Measurements from ENCODE around the gene EGFLAM.
"Not testable (repeated sequence)": the region's sequence is repeated elsewhere in the genome, so short reads cannot be mapped to it uniquely, and the experiment has no call there.

- TF ChIP-seq, protein P1, sequence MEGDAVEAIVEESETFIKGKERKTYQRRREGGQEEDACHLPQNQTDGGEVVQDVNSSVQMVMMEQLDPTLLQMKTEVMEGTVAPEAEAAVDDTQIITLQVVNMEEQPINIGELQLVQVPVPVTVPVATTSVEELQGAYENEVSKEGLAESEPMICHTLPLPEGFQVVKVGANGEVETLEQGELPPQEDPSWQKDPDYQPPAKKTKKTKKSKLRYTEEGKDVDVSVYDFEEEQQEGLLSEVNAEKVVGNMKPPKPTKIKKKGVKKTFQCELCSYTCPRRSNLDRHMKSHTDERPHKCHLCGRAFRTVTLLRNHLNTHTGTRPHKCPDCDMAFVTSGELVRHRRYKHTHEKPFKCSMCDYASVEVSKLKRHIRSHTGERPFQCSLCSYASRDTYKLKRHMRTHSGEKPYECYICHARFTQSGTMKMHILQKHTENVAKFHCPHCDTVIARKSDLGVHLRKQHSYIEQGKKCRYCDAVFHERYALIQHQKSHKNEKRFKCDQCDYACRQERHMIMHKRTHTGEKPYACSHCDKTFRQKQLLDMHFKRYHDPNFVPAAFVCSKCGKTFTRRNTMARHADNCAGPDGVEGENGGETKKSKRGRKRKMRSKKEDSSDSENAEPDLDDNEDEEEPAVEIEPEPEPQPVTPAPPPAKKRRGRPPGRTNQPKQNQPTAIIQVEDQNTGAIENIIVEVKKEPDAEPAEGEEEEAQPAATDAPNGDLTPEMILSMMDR (IDR thresholded peaks at IDR 0.05), result not testable (repeated sequence)
- TF ChIP-seq POLR2A (IDR thresholded peaks at IDR 0.05), result not testable (repeated sequence)
Measured at GRCh38 chr5:38333181-38333580, 74.8 kb downstream of the EGFLAM start.

All from testis (tissue), 2 donors.